GM19193 (cell line): ENCODE measurements around the gene CACNB3.

Source experiments
- POLR2A ChIP-seq: IDR thresholded peaks from 4 replicates; pipeline ENCODE4 v1.6.1; 2011; ENCODE audit not compliant: insufficient read depth, insufficient read length; ENCODE audit errors: extremely low read depth

Gene CACNB3

DNA sequence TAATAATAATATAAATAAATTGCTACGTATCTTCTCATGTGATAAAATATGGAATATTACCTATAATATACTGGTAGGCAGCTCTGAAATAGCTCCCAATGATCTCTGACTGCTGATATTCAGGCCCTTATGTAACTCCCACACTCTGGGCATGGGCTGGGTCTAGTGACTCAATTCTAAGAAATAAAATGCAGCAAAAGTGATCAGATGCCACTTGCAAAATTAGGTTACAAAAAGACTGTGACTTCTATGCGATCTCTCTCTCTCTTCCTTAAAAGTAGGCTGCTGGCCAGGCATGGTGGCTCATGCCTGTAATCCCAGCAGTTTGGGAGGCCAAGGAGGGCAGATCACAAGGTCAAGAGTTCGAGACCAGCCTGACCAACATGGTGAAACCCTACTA, 10.3 kb upstream of the CACNB3 start:
- TF ChIP-seq POLR2A = no peak

DNA sequence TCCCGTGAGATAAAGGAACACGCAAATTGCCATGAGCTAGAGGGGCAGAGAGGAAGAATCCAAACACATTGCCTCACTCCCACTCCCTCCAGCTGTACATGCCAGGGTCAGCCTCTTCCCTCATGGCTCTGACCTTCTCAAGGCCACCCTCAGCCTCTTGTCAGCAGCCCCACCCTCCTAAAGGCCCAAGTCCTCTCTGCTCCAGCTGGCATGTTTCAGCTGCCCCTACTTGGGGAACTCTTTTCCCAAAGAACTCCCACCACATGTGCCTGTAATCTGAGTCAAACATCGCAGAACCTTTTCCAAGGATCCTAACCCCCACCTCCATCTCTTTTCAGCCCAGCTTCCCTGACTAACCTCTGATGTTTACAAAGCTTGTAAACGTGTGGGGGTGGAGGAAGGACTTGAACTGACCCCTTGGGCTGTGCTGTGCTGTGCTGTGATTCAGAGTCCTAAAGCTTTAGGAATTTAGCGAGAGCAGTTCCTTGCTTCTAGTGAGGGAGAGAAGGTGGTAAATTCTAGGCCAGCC, 7.3 kb upstream of the CACNB3 start:
- no peak for TF ChIP-seq POLR2A

DNA sequence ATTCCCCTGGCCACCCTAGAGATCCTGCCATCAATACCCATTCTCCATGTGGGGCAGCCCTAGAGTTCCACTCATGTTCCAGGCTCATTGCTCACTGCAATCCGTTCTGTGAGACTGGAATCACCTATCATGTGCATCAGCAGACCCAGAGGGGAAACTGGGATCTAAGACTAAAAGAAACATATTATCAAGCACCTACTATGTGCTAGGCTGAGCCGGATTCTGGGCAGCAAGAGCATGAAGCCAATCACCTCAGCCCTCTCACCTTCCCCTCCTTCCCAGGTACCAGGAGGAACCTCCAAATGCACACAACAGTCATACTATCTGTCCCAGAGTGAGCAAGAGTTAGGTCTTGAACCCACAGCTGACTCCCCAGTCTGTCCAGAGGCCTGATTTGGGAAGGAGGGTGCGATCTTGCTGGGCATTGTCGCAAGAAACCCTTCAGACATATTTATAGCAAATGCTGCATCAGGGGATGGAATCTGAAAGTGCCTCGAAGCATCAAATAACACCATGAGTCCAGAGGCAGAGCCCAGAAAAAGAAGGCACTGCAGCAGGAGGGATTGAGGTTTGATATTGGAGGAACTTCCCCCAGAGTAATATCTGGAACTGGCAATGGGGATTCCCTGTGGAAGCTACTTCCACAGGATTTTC, 6.7 kb upstream of the CACNB3 start:
- no peak for TF ChIP-seq POLR2A

DNA sequence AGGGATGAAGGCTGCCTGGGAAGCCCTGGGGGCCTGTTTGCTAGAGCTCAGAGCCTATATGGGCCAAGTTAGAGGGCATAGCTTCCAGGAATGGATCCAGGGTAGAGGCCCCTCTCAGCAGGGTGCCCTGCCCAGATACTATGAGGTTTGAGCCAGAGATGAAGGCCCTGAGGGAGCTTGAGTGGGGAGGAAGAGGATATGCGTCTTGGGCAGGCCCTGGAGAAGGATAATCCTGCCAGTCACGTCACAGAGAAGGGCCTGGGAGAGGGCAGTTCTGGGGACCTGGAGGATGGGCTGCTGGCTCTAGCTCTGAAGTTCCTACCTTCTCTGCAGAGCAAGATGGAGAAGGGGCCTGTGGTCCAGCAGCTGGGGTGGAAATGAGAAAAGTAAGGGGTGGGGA, 5.9 kb upstream of the CACNB3 start:
- no peak for TF ChIP-seq POLR2A

DNA sequence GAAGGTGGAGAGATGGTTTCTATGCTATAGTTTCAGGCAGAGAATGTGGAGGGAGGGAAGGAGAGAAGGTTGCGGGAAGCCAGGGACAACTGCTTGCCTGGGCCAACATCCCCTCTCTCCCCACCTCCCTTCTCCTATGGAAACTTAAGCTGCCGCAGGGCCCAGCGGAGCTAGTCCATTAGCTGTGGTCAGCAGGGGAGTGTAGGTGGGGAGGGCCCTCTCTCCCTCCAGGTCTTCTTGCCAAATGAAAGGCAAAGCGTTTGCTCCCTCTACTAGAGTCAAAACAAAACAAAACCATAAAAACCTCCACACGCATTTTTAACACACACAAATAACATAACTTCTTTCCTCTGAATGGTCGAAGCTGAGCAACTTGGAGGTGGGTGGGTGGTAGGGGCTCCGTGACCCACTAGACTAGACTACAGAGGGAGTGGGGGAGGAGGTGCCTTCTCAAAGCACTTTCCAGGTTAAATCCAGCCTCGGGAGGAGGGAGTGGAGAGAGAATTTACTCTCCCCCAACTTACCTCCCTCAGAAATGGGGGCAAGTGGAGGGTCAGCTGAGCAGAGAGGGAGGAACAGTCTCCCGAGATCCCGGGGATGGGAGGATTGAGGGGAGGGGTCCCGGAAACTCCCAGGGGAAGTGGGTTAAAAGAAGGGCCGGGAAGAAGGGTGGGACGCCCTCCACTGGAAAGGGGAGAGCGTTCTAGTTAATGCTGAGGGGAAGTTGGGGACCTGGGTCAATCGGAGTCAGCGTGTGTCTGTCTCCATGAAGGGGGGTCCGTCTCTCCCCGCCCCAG, 4.6 kb upstream of the CACNB3 start:
- TF ChIP-seq POLR2A = no peak

DNA sequence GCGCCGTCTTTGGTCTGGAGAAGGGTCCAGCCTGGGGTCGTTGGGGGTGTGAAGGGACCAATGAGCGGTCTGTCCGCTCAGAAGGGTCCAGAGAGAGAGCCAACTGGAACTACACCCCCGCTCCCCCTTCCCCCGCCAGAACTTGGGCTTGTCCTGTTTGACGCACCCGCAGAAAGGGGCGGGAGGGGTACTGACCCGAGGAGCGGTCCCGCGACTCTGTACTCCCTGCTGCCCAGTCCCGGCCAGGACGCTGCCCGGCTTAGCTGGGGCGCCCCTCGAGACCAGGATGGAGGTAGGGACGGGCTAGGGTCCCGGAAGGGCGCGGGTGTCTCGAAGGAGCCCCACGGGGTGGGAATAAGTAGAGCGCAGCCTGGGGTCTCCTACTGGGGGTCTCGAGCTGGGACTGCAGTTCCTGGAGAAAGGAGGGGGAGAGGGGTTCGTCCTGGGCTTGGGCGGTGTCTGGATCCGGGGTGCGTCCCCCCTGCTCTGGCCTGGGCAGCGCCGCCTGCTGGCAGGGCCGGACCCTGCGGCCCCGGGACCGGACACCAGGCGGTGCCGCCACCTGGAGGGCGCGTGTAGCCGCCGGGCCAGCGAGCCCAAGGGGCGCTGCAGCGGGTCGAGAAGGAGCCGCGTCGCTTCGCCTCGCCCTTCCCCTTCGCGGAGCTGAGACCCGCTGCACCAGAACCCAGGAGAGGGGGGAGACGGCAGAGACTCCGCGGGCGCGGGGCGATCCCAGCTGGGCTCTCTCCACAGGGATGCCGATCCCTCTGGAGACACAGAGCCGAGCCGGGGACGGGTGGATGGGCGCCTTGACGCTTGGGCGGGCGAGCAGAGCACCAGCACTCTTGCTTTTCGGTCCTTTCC, 3.8 kb upstream of the CACNB3 start:
- TF ChIP-seq POLR2A = peak; percentile 7

DNA sequence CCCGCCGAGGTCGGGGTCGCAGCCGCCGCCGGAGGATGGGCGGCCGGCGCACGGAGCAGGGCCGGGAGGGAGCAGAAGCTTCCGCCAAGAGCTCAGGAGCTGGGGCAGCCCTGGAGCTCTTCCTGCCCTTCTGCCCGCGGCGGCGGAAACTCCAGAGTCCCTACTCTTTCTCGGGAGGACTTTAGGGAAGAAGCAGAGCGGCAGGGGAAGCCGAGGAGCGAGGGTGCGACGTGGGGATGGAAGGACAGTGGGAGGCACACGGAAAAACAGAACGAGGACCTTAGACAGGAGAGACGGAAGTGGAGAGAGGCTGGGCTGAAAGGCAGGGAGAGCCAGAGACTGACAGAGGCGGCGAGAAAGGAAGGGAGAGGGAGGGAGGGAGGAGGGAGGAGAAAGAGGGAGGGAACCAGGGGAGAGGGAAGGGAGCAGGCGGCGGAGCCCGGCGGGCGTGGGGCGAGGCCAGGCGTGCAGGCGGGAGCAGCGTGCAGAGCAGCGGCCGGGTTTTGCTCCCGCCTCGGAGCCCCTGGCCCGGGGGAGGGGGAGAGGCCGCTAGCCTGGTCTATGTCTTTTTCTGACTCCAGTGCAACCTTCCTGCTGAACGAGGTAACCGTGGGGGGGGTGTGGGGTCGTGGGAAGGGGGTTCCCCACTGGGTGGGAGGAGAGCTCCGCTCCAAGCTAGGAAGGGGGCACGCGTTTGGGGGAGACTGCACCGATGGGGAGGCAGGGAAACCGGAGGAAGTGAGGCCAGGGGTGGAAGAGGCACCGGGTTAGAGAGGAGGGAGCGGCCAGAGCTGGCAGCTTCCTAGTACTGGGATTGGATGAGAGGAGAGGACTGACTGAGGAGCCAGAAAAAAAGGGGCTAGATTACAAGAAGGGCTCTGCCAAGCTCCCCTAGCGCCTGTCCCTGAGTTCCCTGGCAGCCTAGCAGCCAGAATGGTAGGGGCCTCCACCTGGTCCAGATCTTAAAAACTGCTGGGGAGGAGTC, 2.9 kb upstream of the CACNB3 start:
- TF ChIP-seq POLR2A = peak; percentile 23

DNA sequence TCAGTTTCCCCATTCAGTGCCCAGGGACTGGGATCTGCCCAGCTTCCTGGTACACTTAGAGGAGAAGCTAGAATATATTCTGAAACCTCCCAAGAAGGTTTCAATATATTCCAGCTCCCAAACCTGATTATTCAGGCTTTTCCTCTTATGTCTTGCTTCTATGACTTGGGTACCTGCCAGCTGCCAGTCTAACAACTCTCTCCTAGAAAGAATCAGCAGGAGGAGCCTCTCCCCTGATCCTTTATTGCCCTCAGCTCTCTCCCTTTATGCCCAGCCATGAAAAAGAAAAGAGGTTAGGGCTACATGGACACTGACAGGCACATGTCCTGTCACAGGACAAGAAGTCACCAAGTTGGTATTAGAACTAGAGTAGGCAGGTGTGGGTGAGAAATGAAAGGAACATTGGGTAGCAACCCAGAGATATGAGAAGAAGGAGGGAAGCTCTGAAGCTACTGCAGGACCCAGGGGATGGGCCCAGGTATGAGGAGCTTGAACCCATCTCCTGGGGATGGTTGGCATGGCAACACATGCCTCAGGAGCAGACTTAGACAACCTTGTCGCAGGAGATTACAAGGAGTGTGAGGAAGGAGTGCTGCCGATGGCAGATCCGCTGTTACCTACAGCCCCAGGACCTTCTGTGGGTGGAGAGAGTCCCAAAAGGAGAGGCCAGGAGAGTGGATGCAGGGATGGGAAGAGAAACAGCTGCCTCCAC, 2.0 kb upstream of the CACNB3 start:
- TF ChIP-seq POLR2A = no peak

DNA sequence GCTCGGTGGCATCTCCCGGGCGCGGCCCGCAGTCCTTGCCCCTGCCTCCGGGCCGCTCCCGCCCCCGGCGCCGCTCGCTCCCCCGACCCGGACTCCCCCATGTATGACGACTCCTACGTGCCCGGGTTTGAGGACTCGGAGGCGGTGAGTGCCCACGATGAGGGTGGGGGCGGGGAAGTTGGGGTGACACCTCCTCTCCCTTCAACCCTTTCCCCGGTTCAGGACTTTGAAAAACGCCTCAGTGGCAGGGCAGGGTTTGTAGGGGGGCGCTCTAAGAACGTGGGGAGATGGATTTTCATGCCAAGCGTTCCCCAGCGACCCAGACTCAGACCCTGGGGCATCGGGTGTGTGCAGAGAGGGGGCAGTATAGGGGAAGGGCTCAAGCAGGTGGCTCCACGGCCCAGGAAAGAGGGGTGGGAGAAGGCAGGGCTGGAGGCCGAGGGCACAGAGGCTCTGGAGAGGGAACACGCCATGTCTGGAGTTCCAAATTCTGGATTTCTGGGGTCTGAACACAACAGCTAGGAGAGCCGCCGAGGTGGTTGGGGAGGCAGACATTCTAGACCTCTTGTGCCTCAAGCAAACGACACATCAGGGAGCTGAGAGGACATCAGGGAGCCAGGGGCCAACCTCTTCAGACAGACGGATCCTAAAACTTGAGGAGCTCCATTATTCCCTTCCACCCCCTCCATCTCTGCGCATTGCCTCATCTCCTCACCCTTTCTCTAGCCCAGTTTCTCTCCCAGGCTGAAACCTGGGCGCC, 715 bp downstream of the CACNB3 start:
- no peak for TF ChIP-seq POLR2A

DNA sequence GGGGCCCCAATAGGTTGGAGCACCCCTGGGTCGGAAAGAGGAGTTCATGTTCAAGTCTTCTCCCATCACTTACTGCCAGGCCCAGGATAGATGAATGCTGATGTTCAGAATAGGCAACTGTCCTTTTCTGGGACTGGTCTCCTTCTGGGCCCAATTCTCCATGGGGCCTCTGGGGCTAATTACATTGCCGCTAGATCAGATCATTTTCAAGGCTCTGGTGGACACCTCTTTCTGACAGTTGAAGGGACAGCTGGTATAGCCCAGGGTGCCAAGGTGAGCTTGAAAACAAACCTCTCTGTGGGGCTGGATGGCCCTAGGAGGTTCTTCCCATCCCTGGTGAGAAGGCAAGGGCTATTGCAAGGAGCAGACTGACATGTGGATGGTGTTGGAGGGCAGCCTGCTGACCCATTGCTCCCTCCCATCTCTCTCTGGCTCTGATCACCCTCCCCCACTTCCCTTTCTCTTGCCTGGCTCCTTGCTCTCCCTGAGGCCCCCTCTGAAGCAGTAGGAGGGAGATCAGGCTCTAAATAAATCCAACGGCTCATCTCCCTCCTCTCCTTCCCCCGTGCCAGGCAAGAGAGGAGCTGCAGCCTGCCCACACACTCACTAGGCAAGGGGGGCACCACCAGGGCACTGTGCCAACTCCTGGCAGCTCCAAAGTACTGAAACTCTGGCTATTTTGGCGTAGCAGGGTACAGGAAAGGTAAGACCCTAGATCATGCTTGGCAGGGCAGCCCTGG, 1.9 kb downstream of the CACNB3 start:
- TF ChIP-seq POLR2A = no peak

DNA sequence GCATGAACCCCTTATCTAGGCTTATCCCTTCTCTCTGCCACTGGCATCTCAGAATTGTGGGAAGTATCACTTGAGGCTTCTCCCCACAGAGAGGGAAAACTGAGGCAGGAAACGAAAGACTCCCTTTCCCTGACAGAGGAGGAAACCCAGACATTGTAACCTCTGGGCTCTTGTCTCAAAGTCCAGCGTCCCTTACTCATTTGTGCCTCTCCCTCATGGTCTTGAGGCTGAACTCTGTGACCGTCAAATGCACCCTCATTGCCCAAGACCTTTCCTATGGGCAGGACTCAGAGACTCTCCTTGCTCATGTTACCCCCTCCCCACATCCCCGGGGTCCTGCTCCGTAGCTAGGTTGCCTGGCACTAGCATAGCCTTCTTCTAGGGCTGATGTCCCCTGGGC, 3.8 kb downstream of the CACNB3 start:
- no peak for TF ChIP-seq POLR2A

DNA sequence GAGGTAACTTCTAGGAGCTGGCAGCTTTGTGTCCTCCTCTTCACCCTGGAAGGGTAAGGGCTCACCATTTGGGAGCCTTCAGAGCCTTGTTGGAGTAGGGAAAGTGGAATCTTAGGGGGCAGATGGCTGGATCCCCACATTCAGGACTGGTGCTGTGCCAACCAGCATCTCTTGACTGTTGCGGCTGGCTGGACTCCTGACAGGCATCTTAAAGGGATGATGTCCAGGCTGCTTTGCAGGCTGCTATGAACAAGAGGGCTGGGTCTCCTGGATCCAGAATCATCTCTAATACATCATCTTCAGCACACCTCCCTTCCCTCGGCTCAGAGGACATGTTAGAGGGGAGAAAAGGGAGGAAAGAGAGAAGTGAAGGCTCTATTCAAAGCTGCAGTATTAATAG, 4.4 kb downstream of the CACNB3 start:
- TF ChIP-seq POLR2A = no peak
